Motor neuron (in vitro differentiated cells): ENCODE results near the gene FRMD1. TPM values are rescaled to one million over a fixed set of nuclear protein-coding genes. Genes with fewer than 3 reads are reported as not detected.

Experiments
- ATAC-seq, 8 experiments: fragments of 200-7000 bp; cut with Tn5 transposase; replicated peaks in 6 of 8; 2 replicates each; pipeline ENCODE4 v1.8.0; 2021; ENCODE audit warnings: mild to moderate bottlenecking in 8 of 8, moderate library complexity in 8 of 8
- H3K27ac ChIP-seq, 2 donors: fragments of 250-450 bp; sonication (Bioruptor Pico); 2 replicates each; pipeline ENCODE4 v1.9.0; 2021; ENCODE audit warnings: antibody characterized with exemption in 2 of 2, mild to moderate bottlenecking in 2 of 2, moderate library complexity in 1 of 2
- H3K4me1 ChIP-seq, 2 donors: fragments of 250-450 bp; sonication (Bioruptor Pico); replicated peaks in 1 of 2; 2 replicates each; pipeline ENCODE4 v1.6.1; 2021; ENCODE audit warnings: antibody characterized with exemption in 2 of 2, mild to moderate bottlenecking in 2 of 2, moderate library complexity in 1 of 2
- H3K4me3 ChIP-seq, 5 donors: fragments of 250-450 bp; sonication (Bioruptor Pico); 2 replicates each; pipeline ENCODE4 v1.9.0; 2021; ENCODE audit warnings: antibody characterized with exemption in 5 of 5, mild to moderate bottlenecking in 5 of 5, moderate library complexity in 4 of 5
- WGBS, 10 experiments: fragments of 450-650 bp; shearing (Covaris generic); methylation state at CpG; one replicate each; pipeline ENCODE4 v1.0.0; 2022; 5-methylcytosine and 5-hydroxymethylcytosine counted together
- in situ Hi-C, 9 experiments: fragments of 400-800 bp; cut with MboI; loops; one replicate each; pipeline ENCODE4 v1.15.0; 2021; ENCODE audit warnings: low sequenced_read_pairs in 9 of 9, low pct_unique_long_range_greater_than_20kb in 2 of 9; ENCODE audit not compliant: unreplicated experiment in 9 of 9
- total RNA-seq, 8 experiments: library from RNA; unstranded; fragments of 300-600 nt; gene quantifications; 2 replicates each; pipeline versions ENCODE4 v1.2.3 to v1.2.4, GENCODE V29; 2022

FRMD1 gene
- total RNA-seq, 8 experiments from 2014 or later, result 0.11 to 1.0 (median 0.18) TPM; not detected in 1

DNA sequence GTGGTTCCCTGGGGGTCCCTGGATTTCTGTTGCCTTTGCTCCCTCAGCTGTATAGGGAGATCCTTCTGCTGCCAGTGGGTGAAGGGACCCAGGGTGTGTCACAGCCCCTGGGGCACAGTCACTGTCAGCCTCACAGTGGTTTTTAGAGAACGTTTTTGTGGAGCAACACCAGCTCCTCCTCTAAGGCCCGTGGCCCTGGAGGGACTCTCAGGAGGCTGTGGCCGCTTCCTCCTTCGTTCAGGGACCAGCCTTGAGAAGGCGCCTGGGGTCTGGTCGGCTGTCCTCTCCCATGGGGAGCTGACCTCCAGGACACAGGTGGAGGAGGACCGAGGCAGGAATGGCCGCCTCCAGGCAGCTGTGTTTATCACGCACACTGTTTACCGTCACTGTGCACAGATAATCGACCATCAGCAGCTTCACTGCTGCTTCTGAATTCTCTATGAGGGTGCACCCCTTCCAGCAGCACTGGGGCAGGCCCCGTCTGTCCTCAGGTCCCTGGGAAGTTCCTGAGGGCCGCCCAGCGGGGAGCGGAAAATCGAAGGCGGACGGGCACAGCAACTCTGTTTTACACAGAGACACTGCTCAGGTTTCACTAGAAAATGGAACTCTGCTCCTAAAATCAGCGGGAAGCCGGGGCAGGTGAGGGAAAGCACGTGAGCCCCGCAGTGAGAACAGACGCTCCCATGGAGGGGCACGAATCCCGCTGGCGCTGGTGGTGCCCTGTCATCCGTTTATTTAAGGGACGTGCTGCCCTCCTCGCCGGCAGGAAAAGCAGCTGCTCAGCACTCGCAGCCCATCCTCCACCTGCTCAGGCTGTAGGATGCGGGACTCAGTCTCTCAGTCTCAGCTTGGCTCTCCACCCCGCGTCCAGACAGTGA is 10.4 kb upstream of the FRMD1 start:
- Histone ChIP-seq H3K4me1 (peaks cover 15 to 30% of the 10 kb centered on the region in 2 donors), H3K4me3 (no peak overlapping the region), H3K27ac (no peak overlapping the region)
- no peak for ATAC-seq
- in situ Hi-C loops, result no loop called here
- 42 to 100% (median 75%) methylated on average over 1 to 17 of the region's 34 CpGs; no CpG with 5 or more reads in 3 of the 10 experiments for WGBS, 10 experiments

DNA sequence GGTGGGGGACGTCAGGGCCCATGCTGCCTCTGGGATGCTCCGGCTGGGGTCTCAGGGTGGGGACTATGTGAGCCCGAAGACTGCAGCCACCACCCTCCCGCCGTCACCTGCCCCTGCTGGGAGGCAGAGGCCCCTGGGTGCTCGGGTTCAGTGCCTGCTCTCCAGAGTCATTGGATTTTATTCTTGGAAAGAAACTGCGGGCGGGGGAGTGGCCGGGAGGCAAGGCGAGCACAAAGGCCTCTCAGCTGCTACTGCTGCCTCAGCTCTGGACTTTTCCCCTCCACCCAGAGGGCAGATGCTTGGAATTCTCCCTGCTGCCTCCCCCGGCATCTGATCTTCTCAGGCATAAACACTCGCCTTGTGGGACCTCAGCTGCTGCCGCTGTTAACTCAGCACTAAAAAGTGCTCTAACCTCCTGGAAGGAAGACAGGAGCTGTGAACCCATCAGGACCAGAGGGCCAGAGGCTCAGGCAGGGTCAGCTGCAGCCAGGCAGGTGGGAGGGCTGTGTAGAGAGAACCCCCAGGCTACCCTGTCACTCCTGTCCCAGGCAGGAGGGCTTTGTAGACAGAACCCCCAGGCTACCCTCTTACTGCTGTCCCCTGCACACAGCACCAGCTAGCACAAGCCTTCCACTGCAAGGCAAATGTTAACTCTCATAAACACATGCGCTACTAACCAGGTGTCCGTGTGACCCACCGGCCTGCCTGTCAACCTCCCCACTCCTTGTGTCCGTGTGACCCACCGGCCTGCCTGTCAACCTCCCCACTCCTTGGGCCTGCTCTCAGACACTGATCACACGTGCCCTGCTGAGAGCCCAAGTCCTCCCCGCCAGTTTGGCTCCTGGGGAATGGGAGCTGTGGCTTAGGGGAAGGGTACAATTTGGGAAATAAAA is 9.4 kb upstream of the FRMD1 start:
- in situ Hi-C loops, result no loop called here
- ATAC-seq, result peak in 7 of 8 experiments; percentile 64 to 90 (median 83)
- Histone ChIP-seq H3K4me1 (peaks cover 15 to 31% of the 10 kb centered on the region in 2 donors), H3K4me3 (no peak overlapping the region), H3K27ac (peak overlapping the region in 1 of 2 donors; percentile 50)
- WGBS, 10 experiments, result 40 to 59% (median 46%) methylated on average over 3 to 5 of the region's 20 CpGs; no CpG with 5 or more reads in 6 of the 10 experiments

- peaks cover 15 to 30% of the 10 kb centered on the region in 2 donors for H3K4me1 ChIP-seq
- H3K4me3 ChIP-seq, result no peak overlapping the region
- peak in 4 of 8 experiments; percentile 1 to 34 (median 11) for ATAC-seq
- 77 to 100% (median 94%) methylated on average over 1 to 7 of the region's 25 CpGs; no CpG with 5 or more reads in 4 of the 10 experiments for WGBS, 10 experiments
- in situ Hi-C loops, result no loop called here
- H3K27ac ChIP-seq, result peak overlapping the region in 1 of 2 donors; percentile 50
Observed at GRCh38 chr6:168087436-168088160, 8.6 kb upstream of the FRMD1 start.

- no peak for ATAC-seq
- 40 to 100% (median 98%) methylated on average over 1 to 8 of the region's 10 CpGs; no CpG with 5 or more reads in 5 of the 10 experiments for WGBS, 10 experiments
- Histone ChIP-seq H3K4me3 (no peak overlapping the region), H3K27ac (no peak overlapping the region), H3K4me1 (peaks cover 15 to 29% of the 10 kb centered on the region in 2 donors)
- in situ Hi-C loops, result no loop called here
Observed at GRCh38 chr6:168086616-168087015, 7.6 kb upstream of the FRMD1 start.

DNA sequence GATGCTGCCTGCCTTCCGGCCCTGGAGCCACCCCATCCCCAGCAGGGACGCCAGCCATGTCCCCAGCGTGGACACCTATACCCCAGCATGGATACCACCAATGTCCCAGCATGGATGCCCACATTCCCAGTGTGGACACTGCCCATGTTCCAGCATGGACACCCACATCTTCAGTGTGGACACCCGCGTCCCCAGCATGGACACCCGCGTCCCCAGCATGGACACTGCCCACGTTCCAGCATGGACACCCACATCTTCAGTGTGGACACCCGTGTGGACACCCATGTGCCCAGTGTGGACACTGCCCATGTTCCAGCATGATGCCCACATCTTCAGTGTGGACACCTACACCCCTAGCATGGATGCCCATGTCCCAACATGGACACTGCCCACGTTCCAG is 7.1 kb upstream of the FRMD1 start:
- in situ Hi-C loops, result no loop called here
- Histone ChIP-seq H3K4me3 (no peak overlapping the region), H3K4me1 (peaks cover 15 to 29% of the 10 kb centered on the region in 2 donors), H3K27ac (no peak overlapping the region)
- 0 to 93% (median 87%) methylated on average over 1 to 3 of the region's 10 CpGs; no CpG with 5 or more reads in 7 of the 10 experiments for WGBS, 10 experiments
- ATAC-seq, result no peak

DNA sequence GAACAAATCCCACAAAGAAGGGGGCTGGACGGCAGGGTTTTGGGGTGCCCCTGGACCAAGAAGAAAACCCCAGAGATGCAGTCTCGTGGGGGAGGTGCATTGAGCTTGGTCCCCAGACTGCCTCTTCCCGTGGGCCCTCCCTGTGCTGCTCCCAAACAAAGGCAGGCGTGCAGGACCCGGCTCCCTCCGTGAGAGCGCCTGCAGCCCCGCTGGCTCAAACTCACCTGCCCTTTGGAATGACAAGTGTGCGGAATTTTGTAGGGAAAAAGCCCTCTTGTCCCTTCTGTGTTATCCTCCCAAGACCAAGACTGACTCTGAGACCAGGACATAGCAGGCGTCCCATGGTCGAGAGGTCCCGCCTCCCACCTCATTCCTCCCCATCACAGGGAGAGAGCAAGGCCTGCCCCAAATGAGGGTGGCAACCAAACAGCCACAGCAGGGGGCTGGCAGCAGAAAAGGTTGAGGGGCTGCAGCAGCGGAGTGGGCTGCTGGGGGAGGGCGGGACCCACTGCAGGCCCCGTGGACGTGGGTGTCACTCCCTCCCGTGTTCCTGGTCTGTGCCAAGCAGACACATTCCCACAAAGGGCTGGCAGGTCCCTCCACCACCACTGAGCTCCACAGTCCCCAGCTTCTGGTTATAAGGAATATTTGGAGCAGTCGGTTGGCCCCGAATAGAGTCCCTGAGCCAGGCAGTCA is 5.6 kb upstream of the FRMD1 start:
- no peak overlapping the region for H3K4me3 ChIP-seq
- no peak for ATAC-seq
- no peak overlapping the region for H3K27ac ChIP-seq
- 0 to 82% (median 33%) methylated on average over 1 to 9 of the region's 19 CpGs; no CpG with 5 or more reads in 5 of the 10 experiments for WGBS, 10 experiments
- peaks cover 15 to 29% of the 10 kb centered on the region in 2 donors for H3K4me1 ChIP-seq
- in situ Hi-C loops, result no loop called here

DNA sequence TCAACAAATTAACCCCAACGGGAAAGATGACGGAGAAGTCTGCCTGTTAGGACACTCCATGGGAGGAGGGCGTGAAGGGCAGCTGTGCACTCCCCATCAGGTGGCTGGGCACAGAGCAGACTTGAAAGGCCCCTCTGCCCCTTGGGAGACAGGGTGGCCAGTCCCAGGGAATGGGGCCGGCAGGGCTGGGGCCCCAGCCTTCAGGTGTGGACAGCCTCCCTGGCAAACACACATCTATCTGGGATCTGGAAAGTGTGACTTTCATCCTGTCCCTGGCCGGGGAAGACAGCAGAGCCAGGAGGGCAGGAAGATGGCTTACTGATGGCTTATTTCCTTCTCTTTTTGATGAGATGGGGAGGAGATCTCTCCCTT is 4.5 kb upstream of the FRMD1 start:
- in situ Hi-C loops, result no loop called here
- H3K27ac ChIP-seq, result no peak overlapping the region
- ATAC-seq, result no peak
- peaks cover 12 to 19% of the 10 kb centered on the region in 2 donors for H3K4me1 ChIP-seq
- H3K4me3 ChIP-seq, result no peak overlapping the region
- WGBS, 10 experiments, result 0 to 67% methylated on average over 1 of the region's 5 CpGs; no CpG with 5 or more reads in 8 of the 10 experiments

- H3K4me1 ChIP-seq, result peaks cover 7 to 14% of the 10 kb centered on the region in 2 donors
Observed at GRCh38 chr6:168082860-168083513, 4.0 kb upstream of the FRMD1 start.

DNA sequence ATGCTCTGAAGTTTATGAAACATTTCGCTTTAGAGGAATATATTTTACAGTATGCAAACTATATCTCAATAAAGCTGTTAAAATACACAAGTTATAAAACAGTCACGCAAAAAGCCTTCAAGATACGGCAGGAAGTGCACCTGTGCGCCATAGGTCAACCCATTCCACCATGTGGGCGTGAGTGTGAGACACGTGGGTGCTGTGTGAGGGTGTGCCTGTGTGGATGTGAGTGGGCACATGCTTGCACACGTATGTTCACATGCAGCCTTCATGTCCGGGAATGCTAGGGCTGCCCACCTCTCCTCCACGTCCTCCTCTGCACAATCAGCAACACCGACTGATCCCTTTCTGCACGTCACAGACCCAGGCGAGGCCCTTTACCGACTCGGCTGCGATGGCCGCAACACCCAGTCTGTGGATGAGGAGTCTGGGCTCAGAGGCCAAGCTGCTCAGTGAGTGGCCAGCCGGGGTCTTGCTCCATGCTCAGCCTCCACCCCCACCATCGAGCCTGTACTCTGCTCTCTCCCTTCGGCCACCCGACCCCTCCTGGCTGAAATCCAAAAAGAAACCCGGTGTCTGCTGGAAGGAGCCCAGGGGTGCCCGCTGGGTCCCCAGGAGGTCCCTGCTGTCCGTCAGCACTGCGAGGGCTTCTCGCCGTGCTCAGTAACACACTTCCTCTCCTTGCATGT is 3.0 kb upstream of the FRMD1 start:
- Histone ChIP-seq H3K4me1 (peaks cover 0 to 8% of the 10 kb centered on the region in 2 donors), H3K27ac (no peak overlapping the region), H3K4me3 (no peak overlapping the region)
- in situ Hi-C loops, result no loop called here
- 24 to 100% (median 87%) methylated on average over 1 to 12 of the region's 26 CpGs; no CpG with 5 or more reads in 3 of the 10 experiments for WGBS, 10 experiments
- ATAC-seq, result no peak

More at GRCh38 chr6:168082860-168083513, 4.0 kb upstream of the FRMD1 start:
- in situ Hi-C loops, result no loop called here
- WGBS, 10 experiments, result 0 to 83% (median 64%) methylated on average over 1 to 14 of the region's 17 CpGs; no CpG with 5 or more reads in 5 of the 10 experiments
- no peak overlapping the region for H3K4me3 ChIP-seq
- no peak for ATAC-seq
- H3K27ac ChIP-seq, result no peak overlapping the region

DNA sequence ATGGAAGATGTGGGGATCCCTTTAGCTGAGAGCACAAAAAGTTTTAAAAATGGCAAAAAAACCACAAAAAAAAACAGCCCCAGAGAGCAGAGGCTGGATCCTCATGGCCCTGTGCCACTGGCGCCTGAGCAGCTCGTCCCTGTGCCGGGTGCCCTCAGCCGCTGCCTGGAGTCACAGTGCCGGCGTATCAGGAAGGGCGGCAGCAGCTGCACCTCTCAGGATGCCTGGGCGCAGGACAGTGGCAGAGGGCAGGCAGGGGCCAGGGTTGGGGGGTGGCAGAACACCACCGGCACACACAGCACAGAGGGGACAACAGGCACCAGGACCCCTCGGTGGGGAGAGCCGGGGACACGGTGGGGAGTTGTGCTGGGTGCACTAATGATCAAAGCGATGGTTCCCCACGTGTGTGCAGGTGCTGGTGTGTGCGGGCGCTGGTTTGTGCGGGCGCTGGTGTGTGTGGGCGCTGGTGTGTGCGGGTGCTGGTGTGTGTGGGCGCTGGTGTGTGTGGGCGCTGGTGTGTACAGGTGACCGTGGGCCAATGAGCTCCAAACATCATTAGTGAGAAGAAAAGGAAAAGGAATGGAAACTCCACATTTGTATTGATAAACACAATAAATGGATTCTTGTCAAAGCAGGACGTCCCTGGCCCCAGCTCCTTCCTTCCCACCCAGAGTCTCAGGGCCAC is 1.5 kb upstream of the FRMD1 start:
- no peak for ATAC-seq
- Histone ChIP-seq H3K4me3 (no peak overlapping the region), H3K27ac (no peak overlapping the region), H3K4me1 (peaks cover 0 to 8% of the 10 kb centered on the region in 2 donors)
- 0 to 76% (median 52%) methylated on average over 1 to 5 of the region's 24 CpGs; no CpG with 5 or more reads in 5 of the 10 experiments for WGBS, 10 experiments
- in situ Hi-C loops, result no loop called here
